Transverse colon (tissue), 4 donors: ENCODE measurements around the gene FAM171A2.

Experiments used
- CTCF ChIP-seq, 5 experiments: fragments of 200-600 bp in 3 of 5; fragments of 450-650 bp in 2 of 5; sonication (generic) in 3 of 5; IDR thresholded peaks; 1 replicate in 2 of 5; 2 replicates in 3 of 5; pipeline ENCODE4 v1.5.1; 2016 to 2017; ENCODE audit warnings: antibody characterized with exemption in 5 of 5, inconsistent platforms in 3 of 5, mild to moderate bottlenecking in 2 of 5, moderate library complexity in 1 of 5
- POLR2A ChIP-seq: fragments of 450-650 bp; IDR thresholded peaks from one replicate; pipeline ENCODE4 v1.6.1; 2016; ENCODE audit warnings: antibody characterized with exemption, mild to moderate bottlenecking, moderate library complexity
- POLR2AphosphoS5 ChIP-seq, 3 donors: sonication (generic); formaldehyde crosslinking; IDR thresholded peaks; one replicate each; pipeline ENCODE4 v1.6.1; 2016; ENCODE audit warnings: antibody characterized with exemption in 3 of 3

DNA sequence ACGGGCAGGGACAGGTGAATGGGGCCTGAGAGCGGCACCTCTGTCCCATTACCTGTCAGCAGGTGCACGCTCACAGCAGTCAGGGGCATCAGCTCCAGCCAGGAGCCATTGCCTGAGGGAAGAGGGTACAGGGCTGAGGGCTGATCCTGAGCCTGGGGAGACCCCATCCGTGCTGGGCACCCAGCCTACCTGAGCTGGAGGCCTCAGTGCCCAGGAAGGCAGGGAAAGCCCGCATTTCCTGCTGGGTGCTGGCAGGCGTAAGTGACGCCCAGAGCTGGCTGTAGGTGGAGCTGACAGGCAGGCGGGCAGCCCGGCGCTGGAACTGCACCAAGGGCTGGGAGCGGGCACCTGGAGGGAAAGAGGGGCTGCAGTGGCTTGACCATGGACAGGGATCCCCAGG lies 7.4 kb downstream of the FAM171A2 start:
- TF ChIP-seq POLR2AphosphoS5 (IDR thresholded peaks at IDR 0.05) (no peak), CTCF (IDR thresholded peaks at IDR 0.05) (no peak), POLR2A (no peak)
